Measurements from ENCODE around the gene PDK3. TPM values are rescaled to one million over a fixed set of nuclear protein-coding genes. Genes with fewer than 3 reads are reported as not detected.

The PDK3 gene
- total RNA-seq, 1 experiment from 2014 or later, result 47.3 TPM

DNA sequence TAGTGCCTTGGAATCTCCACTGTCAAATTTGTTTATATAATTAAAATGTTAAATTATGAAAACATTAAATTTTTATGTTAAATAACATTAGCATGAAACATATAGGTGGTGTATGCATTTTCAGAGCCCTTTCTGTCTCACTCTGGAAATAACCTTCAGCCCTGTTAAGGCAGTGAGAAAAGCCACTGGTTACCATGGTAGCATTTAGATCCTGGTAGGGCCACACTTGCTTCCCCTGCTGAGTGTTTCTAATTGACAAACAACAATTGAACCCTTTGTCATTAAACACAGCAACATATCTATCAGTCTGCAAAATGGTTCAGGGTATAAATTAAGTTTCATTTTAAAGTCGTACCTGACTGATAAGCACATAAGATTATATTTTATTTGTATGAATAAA, 63.5 kb downstream of the PDK3 start:
- Histone ChIP-seq H2BK12ac (ENCODE audit: insufficient read length, low read depth, low read length) (no peak overlapping the region), H4K20me1 (ENCODE audit: control insufficient read depth, insufficient read depth, insufficient read length) (no peaks in the 10 kb centered on the region), H3K14ac (ENCODE audit: insufficient read depth, low read length) (peak overlapping the region; percentile 90; the same call in 1 of the 2 replicates), H3T11ph (ENCODE audit: low read length) (no peak overlapping the region), H3K79me2 (ENCODE audit: insufficient read depth, low read length) (no peaks in the 10 kb centered on the region), H2BK20ac (ENCODE audit: low read depth, low read length, poor library complexity, severe bottlenecking) (no peak overlapping the region), H4K5ac (ENCODE audit: insufficient read length, low read depth, low read length) (no peak overlapping the region), H2BK15ac (ENCODE audit: low read depth, low read length) (no peak overlapping the region), H4K91ac (ENCODE audit: insufficient read length, low read depth, low read length) (no peak overlapping the region), H3K27me3 (ENCODE audit: insufficient read depth, low read length) (no peaks in the 10 kb centered on the region), H3K4me1 (ENCODE audit: insufficient read depth, low read length) (peaks cover 11% of the 10 kb centered on the region), H3K79me1 (ENCODE audit: insufficient read depth, low read depth, low read length, poor library complexity, severe bottlenecking) (no peaks in the 10 kb centered on the region), H3K9me3 (ENCODE audit: control insufficient read depth, low read depth, low read length) (no peaks in the 10 kb centered on the region), H2BK120ac (ENCODE audit: low read depth, low read length, poor library complexity, severe bottlenecking) (no peak overlapping the region), H3K18ac (ENCODE audit: insufficient read length, low read depth, low read length) (peak overlapping the region; percentile 97), H2AFZ (ENCODE audit: low read length) (no peak overlapping the region), H2BK5ac (ENCODE audit: insufficient read length, low read length) (no peak overlapping the region), H2AK5ac (ENCODE audit: insufficient read length, low read length) (no peak overlapping the region), H3K27ac (ENCODE audit: insufficient read length, low read depth, low read length) (peak overlapping the region; percentile 52), H3K23ac (ENCODE audit: insufficient read length, low read depth, low read length) (no peak overlapping the region), H3K56ac (ENCODE audit: insufficient read length, low read depth, low read length) (no peak overlapping the region), H3K4me2 (ENCODE audit: insufficient read depth, insufficient read length, low read length) (peak overlapping the region; percentile 37), H3K4ac (ENCODE audit: low read depth, low read length) (no peak overlapping the region), H3K23me2 (ENCODE audit: insufficient read length, low read depth, low read length, poor library complexity, severe bottlenecking) (no peaks in the 10 kb centered on the region), H4K8ac (replicated peaks; ENCODE audit: insufficient read length, low read depth, low read length) (no peak overlapping the region), H3K9ac (ENCODE audit: extremely low read depth, insufficient read length, low read length) (no peak overlapping the region)
- peaks cover 48 to 52% of the 10 kb centered on the region in 2 experiments for H3K4me1 Mint-ChIP-seq
- H3K27ac Mint-ChIP-seq, result peak overlapping the region in 2 of 3 experiments; percentile 82 to 96; a peak in 5 of 7 replicates
- TF ChIP-seq, protein P1, sequence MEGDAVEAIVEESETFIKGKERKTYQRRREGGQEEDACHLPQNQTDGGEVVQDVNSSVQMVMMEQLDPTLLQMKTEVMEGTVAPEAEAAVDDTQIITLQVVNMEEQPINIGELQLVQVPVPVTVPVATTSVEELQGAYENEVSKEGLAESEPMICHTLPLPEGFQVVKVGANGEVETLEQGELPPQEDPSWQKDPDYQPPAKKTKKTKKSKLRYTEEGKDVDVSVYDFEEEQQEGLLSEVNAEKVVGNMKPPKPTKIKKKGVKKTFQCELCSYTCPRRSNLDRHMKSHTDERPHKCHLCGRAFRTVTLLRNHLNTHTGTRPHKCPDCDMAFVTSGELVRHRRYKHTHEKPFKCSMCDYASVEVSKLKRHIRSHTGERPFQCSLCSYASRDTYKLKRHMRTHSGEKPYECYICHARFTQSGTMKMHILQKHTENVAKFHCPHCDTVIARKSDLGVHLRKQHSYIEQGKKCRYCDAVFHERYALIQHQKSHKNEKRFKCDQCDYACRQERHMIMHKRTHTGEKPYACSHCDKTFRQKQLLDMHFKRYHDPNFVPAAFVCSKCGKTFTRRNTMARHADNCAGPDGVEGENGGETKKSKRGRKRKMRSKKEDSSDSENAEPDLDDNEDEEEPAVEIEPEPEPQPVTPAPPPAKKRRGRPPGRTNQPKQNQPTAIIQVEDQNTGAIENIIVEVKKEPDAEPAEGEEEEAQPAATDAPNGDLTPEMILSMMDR (conservative IDR thresholded peaks at IDR 0.05), result no peak
- WGBS (ENCODE audit: extremely low coverage, insufficient read length, low lambda C conversion rate), result no CpG with 5 or more reads among the region's 1 CpG
- no peak overlapping the region for H3K4me3 Mint-ChIP-seq
- no peaks in the 10 kb centered on the region for H3K9me3 Mint-ChIP-seq
- peaks cover 21 to 47% (median 31%) of the 10 kb centered on the region in 3 experiments for H3K36me3 Mint-ChIP-seq (ENCODE audit: insufficient read depth in 1 of 3, low read depth in 3 of 3)
- DNase-seq, result no peak
- H3K27me3 Mint-ChIP-seq (ENCODE audit: low read depth), result no peaks in the 10 kb centered on the region

Data from H9 (cell line).